ENCODE data around the gene TMCC2. TPM values are rescaled to one million over a fixed set of nuclear protein-coding genes. Genes with fewer than 3 reads are reported as not detected.

The TMCC2 gene
- total RNA-seq, 3 donors from 2014 or later (not counting 1 experiment from before 2014, with no cell fraction given): 0.93 to 1.5 (median 1.1) TPM

GRCh38 chr1:205229399-205229871 lies 1.7 kb downstream of the TMCC2 start:
- Mint-ChIP-seq H3K9me3 (no peaks in the 10 kb centered on the region), H3K4me3 (peak overlapping the region; percentile 91), H3K36me3 (no peaks in the 10 kb centered on the region), H3K4me1 (peaks cover 31 to 36% of the 10 kb centered on the region in 2 donors), H3K27me3 (ENCODE audit: low read depth in 2 of 2) (peaks cover 23 to 36% of the 10 kb centered on the region in 2 donors), H3K27ac (peak overlapping the region in 1 of 2 donors; percentile 14)
- Histone ChIP-seq H3K27me3 (ENCODE audit: control insufficient read depth, insufficient read depth, low read length) (peaks cover 9% of the 10 kb centered on the region), H3K9me3 (ENCODE audit: control insufficient read depth, insufficient read depth, low read length) (no peaks in the 10 kb centered on the region), H3K4me1 (ENCODE audit: control insufficient read depth, insufficient read depth, low read length) (peaks cover 28% of the 10 kb centered on the region), H3K36me3 (ENCODE audit: control insufficient read depth, insufficient read depth, low read length) (no peaks in the 10 kb centered on the region), H3K27ac (ENCODE audit: low read length) (no peak overlapping the region), H3K4me3 (ENCODE audit: low read length) (peak overlapping the region; percentile 46)
- peak; percentile 54 to 75 (median 71) for ATAC-seq
- 3% methylated on average over 8 of the region's 15 CpGs for WGBS (ENCODE audit: insufficient coverage)
- peak in 1 of 2 donors; percentile 86 for DNase-seq
- TF ChIP-seq CTCF (IDR thresholded peaks at IDR 0.05): peak; percentile 14
- intact Hi-C loops (cut with micrococcal nuclease): loop anchor here (2.0 kb wide), 1 partner anchor 27 kb away; no protein-coding TSS in a partner anchor

- peaks cover 31 to 36% of the 10 kb centered on the region in 2 donors for H3K4me1 Mint-ChIP-seq
- 33% methylated on average over 10 of the region's 10 CpGs for WGBS (ENCODE audit: insufficient coverage)
- no peak overlapping the region for H3K27ac ChIP-seq (ENCODE audit: low read length)
- H3K27me3 Mint-ChIP-seq (ENCODE audit: low read depth in 2 of 2): peaks cover 21 to 35% of the 10 kb centered on the region in 2 donors
- peak in 1 of 2 donors; percentile 22 for DNase-seq
- no peak for TF ChIP-seq CTCF (IDR thresholded peaks at IDR 0.05)
- no peak for ATAC-seq
- peak overlapping the region; percentile 6 for H3K4me3 ChIP-seq (ENCODE audit: low read length)
- no peaks in the 10 kb centered on the region for H3K9me3 Mint-ChIP-seq
- intact Hi-C loops (cut with micrococcal nuclease): loop anchor here (2.0 kb wide), 1 partner anchor 27 kb away; no protein-coding TSS in a partner anchor
- H3K36me3 ChIP-seq (ENCODE audit: control insufficient read depth, insufficient read depth, low read length): no peaks in the 10 kb centered on the region
- peaks cover 28% of the 10 kb centered on the region for H3K4me1 ChIP-seq (ENCODE audit: control insufficient read depth, insufficient read depth, low read length)
- H3K9me3 ChIP-seq (ENCODE audit: control insufficient read depth, insufficient read depth, low read length): no peaks in the 10 kb centered on the region
- H3K4me3 Mint-ChIP-seq: peak overlapping the region; percentile 91
- peaks cover 9% of the 10 kb centered on the region for H3K27me3 ChIP-seq (ENCODE audit: control insufficient read depth, insufficient read depth, low read length)
- H3K36me3 Mint-ChIP-seq: no peaks in the 10 kb centered on the region
- no peak overlapping the region for H3K27ac Mint-ChIP-seq
Measured at GRCh38 chr1:205229916-205230700, 2.4 kb downstream of the TMCC2 start.

GRCh38 chr1:205230982-205231381 lies 3.2 kb downstream of the TMCC2 start:
- Histone ChIP-seq H3K9me3 (ENCODE audit: control insufficient read depth, insufficient read depth, low read length) (no peaks in the 10 kb centered on the region), H3K4me1 (ENCODE audit: control insufficient read depth, insufficient read depth, low read length) (peaks cover 28% of the 10 kb centered on the region), H3K4me3 (ENCODE audit: low read length) (no peak overlapping the region), H3K27me3 (ENCODE audit: control insufficient read depth, insufficient read depth, low read length) (peaks cover 6% of the 10 kb centered on the region), H3K27ac (ENCODE audit: low read length) (no peak overlapping the region), H3K36me3 (ENCODE audit: control insufficient read depth, insufficient read depth, low read length) (no peaks in the 10 kb centered on the region)
- DNase-seq: no peak
- H3K4me3 Mint-ChIP-seq: no peak overlapping the region
- WGBS (ENCODE audit: insufficient coverage): 75% methylated on average over 4 of the region's 5 CpGs
- intact Hi-C loops (cut with micrococcal nuclease): no loop called here
- H3K27ac Mint-ChIP-seq: no peak overlapping the region
- H3K4me1 Mint-ChIP-seq: peaks cover 31 to 36% of the 10 kb centered on the region in 2 donors
- H3K36me3 Mint-ChIP-seq: no peaks in the 10 kb centered on the region
- H3K27me3 Mint-ChIP-seq (ENCODE audit: low read depth in 2 of 2): peaks cover 21 to 35% of the 10 kb centered on the region in 2 donors
- no peak for TF ChIP-seq CTCF (IDR thresholded peaks at IDR 0.05)
- no peak for ATAC-seq
- no peaks in the 10 kb centered on the region for H3K9me3 Mint-ChIP-seq
